H1 (cell line): ENCODE data around the gene TMCO1. TPM values are rescaled to one million over a fixed set of nuclear protein-coding genes. Genes with fewer than 3 reads are reported as not detected.

Experiments used
- BACH1 ChIP-seq: IDR thresholded peaks from 2 replicates; pipeline ENCODE4 v1.6.1; 2012; ENCODE audit warnings: low read length, improper control_type of control experiment
- BRCA1 ChIP-seq: IDR thresholded peaks from 2 replicates; pipeline ENCODE4 v1.6.1; 2012; ENCODE audit warnings: low read depth, low read length, improper control_type of control experiment
- CBX8 ChIP-seq: fragments of 300-800, 300-1000 bp; sonication (generic); IDR thresholded peaks from 2 replicates; pipeline ENCODE4 v1.7.1; 2016; ENCODE audit warnings: low read depth, low read length, borderline replicate concordance
- EZH2 ChIP-seq: fragments of 200-600 bp; sonication (generic); IDR thresholded peaks from 2 replicates; pipeline ENCODE4 v1.7.1; 2012; ENCODE audit warnings: low read depth, mild to moderate bottlenecking, moderate library complexity, low read length, inconsistent platforms; ENCODE audit not compliant: severe bottlenecking
- FOSL1 ChIP-seq: IDR thresholded peaks from 2 replicates; pipeline ENCODE4 v1.6.1; 2011; ENCODE audit warnings: mild to moderate bottlenecking, low read depth, low read length, moderate library complexity; ENCODE audit not compliant: insufficient read depth
- GABPA ChIP-seq: IDR thresholded peaks from 2 replicates; pipeline ENCODE4 v1.6.1; 2011; ENCODE audit warnings: mild to moderate bottlenecking, low read length, moderate library complexity, borderline replicate concordance; ENCODE audit not compliant: insufficient read depth
- KDM4A ChIP-seq: IDR thresholded peaks from one replicate; pipeline ENCODE4 v1.7.1; 2012; ENCODE audit warnings: low read depth, mild to moderate bottlenecking, moderate library complexity, low read length, inconsistent platforms; ENCODE audit not compliant: severe bottlenecking
- MAFK ChIP-seq: IDR thresholded peaks from 2 replicates; pipeline ENCODE4 v1.6.1; 2012; ENCODE audit warnings: low read depth, mild to moderate bottlenecking, improper control_type of control experiment, low read length
- NANOG ChIP-seq: IDR thresholded peaks from 2 replicates; pipeline ENCODE4 v1.6.1; 2011; ENCODE audit warnings: low read length, low read depth, mild to moderate bottlenecking, inconsistent platforms; ENCODE audit not compliant: insufficient read depth, poor library complexity, severe bottlenecking
- POLR2A ChIP-seq, 2 experiments: IDR thresholded peaks; 1 replicate in 1 of 2; 2 replicates in 1 of 2; pipeline ENCODE4 v1.6.1; 2011; ENCODE audit warnings: low read depth in 2 of 2, low read length in 2 of 2, mild to moderate bottlenecking in 2 of 2; ENCODE audit errors: control extremely low read depth in 1 of 2
- POU5F1 ChIP-seq: IDR thresholded peaks from 2 replicates; pipeline ENCODE4 v1.6.1; 2011; ENCODE audit warnings: low read depth, mild to moderate bottlenecking, low read length, moderate library complexity
- RAD21 ChIP-seq, 2 experiments: IDR thresholded peaks in 1 of 2; conservative IDR thresholded peaks in 1 of 2; 2 replicates each; pipeline ENCODE4 v1.6.1; 2011; ENCODE audit warnings: low read depth in 2 of 2, low read length in 2 of 2, improper control_type of control experiment in 1 of 2, inconsistent platforms in 1 of 2, mild to moderate bottlenecking in 1 of 2, moderate library complexity in 1 of 2
- RFX5 ChIP-seq: IDR thresholded peaks from 2 replicates; pipeline ENCODE4 v1.6.1; 2011; ENCODE audit warnings: low read depth, low read length, improper control_type of control experiment, borderline replicate concordance
- RNF2 ChIP-seq: fragments of 200-900, 300-1000 bp; sonication (generic); IDR thresholded peaks from 2 replicates; pipeline ENCODE4 v1.7.1; 2016; ENCODE audit warnings: borderline replicate concordance, low read depth, mild to moderate bottlenecking, antibody characterized with exemption, low read length; ENCODE audit not compliant: poor library complexity, severe bottlenecking; ENCODE audit errors: missing control alignments
- SIX5 ChIP-seq: IDR thresholded peaks from 2 replicates; pipeline ENCODE4 v1.6.1; 2011; ENCODE audit warnings: mild to moderate bottlenecking, low read depth, low read length
- SP1 ChIP-seq: IDR thresholded peaks from 2 replicates; pipeline ENCODE4 v1.6.1; 2011; ENCODE audit warnings: low read depth, low read length
- SRF ChIP-seq: IDR thresholded peaks from 2 replicates; pipeline ENCODE4 v1.6.1; 2011; ENCODE audit warnings: mild to moderate bottlenecking, low read depth, low read length, moderate library complexity
- SUZ12 ChIP-seq: fragments of 200-600 bp; sonication (generic); IDR thresholded peaks from 2 replicates; pipeline ENCODE4 v1.6.1; 2012; ENCODE audit warnings: mild to moderate bottlenecking, inconsistent platforms, low read length, moderate library complexity, mixed read lengths
- TBP ChIP-seq: IDR thresholded peaks from 2 replicates; pipeline ENCODE4 v1.6.1; 2011; ENCODE audit warnings: low read depth, low read length, improper control_type of control experiment
- TEAD4 ChIP-seq: IDR thresholded peaks from 2 replicates; pipeline ENCODE4 v1.6.1; 2012; ENCODE audit warnings: low read depth, low read length, inconsistent platforms, mixed read lengths
- YY1 ChIP-seq: IDR thresholded peaks from 2 replicates; pipeline ENCODE4 v1.6.1; 2011; ENCODE audit warnings: low read depth, mild to moderate bottlenecking, low read length
- polyA plus RNA-seq, 7 experiments: library from polyadenylated mRNA; depleted of rRNA in 3 of 7; stranded (reverse) in 5 of 7; unstranded in 2 of 7; fragments of >200 nt in 5 of 7; fragments of 200-250 nt in 2 of 7; gene quantifications; 1 replicate in 5 of 7; 2 replicates in 1 of 7; 4 replicates in 1 of 7; pipeline versions ENCODE4 v1.2.1 to v1.2.3, GENCODE V29; 2011 to 2013; ENCODE audit warnings: missing spikeins in 2 of 7, mixed read lengths in 2 of 7
- total RNA-seq: library from RNA; stranded (reverse); fragmentation: NEBNext Ultra II Directional; extraction: Animal tissue kit (Norgen Biotek cat#: 25700); gene quantifications from 2 replicates; pipeline ENCODE4 v1.2.1, GENCODE V29; 2021
- TF ChIP-seq, protein P1 (sequence below): IDR thresholded peaks from 2 replicates; pipeline ENCODE4 v1.6.1; 2012; ENCODE audit warnings: inconsistent platforms

TMCO1 gene
- total and polyA plus RNA-seq, 2 of the 8 experiments (the other 6 are each of a cell fraction or from before 2014, with no cell fraction given): 61.6 to 63.8 TPM

DNA sequence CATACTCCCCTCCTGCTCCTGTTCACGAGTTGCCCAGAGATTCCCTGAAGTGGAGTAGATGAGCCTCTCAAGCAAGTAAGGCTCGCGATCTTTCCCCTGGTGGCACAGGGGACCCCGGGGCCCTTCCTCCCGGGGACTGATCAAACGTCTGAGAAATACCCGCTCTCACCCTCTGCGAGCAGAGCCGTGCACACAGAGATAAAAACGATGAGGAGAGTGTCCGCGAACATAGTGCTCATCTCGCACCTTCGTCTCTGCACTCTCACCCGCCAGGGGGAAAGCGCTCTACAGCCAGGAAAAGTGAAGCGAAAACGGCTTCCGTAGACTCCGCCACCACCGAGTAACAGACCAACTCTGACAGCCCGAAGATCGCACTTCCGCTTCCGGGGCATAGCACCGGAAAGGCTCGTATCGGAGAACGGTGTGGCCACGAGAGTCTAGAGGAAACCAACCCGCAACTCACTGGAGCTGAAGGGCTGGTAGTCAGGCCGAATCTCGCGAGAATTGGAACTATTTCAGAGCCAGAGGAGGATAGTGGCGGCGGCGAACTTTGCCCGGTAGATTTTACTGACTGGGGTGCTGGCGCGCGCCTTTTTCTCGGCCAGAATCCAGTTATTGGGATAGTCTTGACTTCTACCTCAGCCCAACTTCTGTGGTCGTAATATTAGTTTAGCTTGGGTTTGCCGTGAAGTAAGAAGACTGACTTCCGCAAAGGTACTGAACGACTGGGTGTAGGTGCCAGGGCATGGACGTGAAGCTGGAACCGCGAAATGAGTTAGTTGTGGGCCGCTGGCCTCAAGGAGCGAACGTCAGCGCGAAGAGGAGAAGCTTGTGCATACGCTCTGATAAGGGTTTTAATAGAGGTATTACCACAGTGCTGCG lies at the start of gene TMCO1 (continued):
- TF ChIP-seq EZH2: no peak
- no peak for TF ChIP-seq CBX8
- peak; percentile 22 for TF ChIP-seq NANOG
- TF ChIP-seq RAD21 (IDR thresholded peaks at IDR 0.05 in 1 of 2, conservative IDR thresholded peaks at IDR 0.05 in 1 of 2; ENCODE audit: low read depth in 2 of 2, low read length in 2 of 2): peak in 1 of 2 experiments; percentile 16; a peak in 1 of 4 replicates
- TF ChIP-seq SRF: no peak
- TF ChIP-seq KDM4A: peak; percentile 80
- no peak for TF ChIP-seq POU5F1
- TF ChIP-seq SIX5: no peak
- TF ChIP-seq SP1: no peak
- peak; percentile 87 for TF ChIP-seq TBP
- TF ChIP-seq BRCA1: peak; percentile 95
- no peak for TF ChIP-seq MAFK
- TF ChIP-seq, protein P1, sequence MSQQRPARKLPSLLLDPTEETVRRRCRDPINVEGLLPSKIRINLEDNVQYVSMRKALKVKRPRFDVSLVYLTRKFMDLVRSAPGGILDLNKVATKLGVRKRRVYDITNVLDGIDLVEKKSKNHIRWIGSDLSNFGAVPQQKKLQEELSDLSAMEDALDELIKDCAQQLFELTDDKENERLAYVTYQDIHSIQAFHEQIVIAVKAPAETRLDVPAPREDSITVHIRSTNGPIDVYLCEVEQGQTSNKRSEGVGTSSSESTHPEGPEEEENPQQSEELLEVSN: peak; percentile 22; the same call in 1 of the 2 replicates
- TF ChIP-seq BACH1: no peak; the same call in 1 of the 2 replicates
- peak; percentile 66 to 96 for TF ChIP-seq POLR2A (IDR thresholded peaks at IDR 0.05; ENCODE audit: control extremely low read depth in 1 of 2, low read depth in 2 of 2, low read length in 2 of 2)
- no peak for TF ChIP-seq RFX5
- TF ChIP-seq GABPA: peak; percentile 99
- TF ChIP-seq FOSL1: no peak
- TF ChIP-seq SUZ12: no peak
- TF ChIP-seq YY1: peak; percentile 42; the same call in 1 of the 2 replicates
- TF ChIP-seq RNF2: no peak
- TF ChIP-seq TEAD4: no peak
